Choroid plexus epithelial cell (primary cell): ENCODE results near the gene ACOT11.
A peak's percentile ranks its signal among the peaks of the same experiment; 100 is the strongest.

Experiments used
- DNase-seq: peaks from one replicate; pipeline ENCODE4 v3.0.0-alpha.2; 2010; ENCODE audit warnings: low read depth
- H3K4me3 ChIP-seq: 2 replicates; pipeline ENCODE4 v1.5.1; 2011; ENCODE audit warnings: low read depth, mild to moderate bottlenecking, control low read depth, low read length, moderate library complexity
- CTCF ChIP-seq: conservative IDR thresholded peaks from 2 replicates; pipeline ENCODE4 v1.5.1; 2011; ENCODE audit warnings: low read depth, mild to moderate bottlenecking, control low read depth, inconsistent platforms, low read length, moderate library complexity

The ACOT11 gene

GRCh38 chr1:54540582-54541295, 7.3 kb upstream of the ACOT11 start:
- H3K4me3 ChIP-seq, result no peak overlapping the region
- no peak for TF ChIP-seq CTCF
- DNase-seq, result no peak

- peak overlapping the region; percentile 53 for H3K4me3 ChIP-seq
- TF ChIP-seq CTCF, result peak; percentile 9
- DNase-seq, result peak; percentile 83
Observed at GRCh38 chr1:54542120-54542961, 5.7 kb upstream of the ACOT11 start.

- H3K4me3 ChIP-seq, result peak overlapping the region; percentile 53
- peak; percentile 33 for DNase-seq
- no peak for TF ChIP-seq CTCF
Observed at GRCh38 chr1:54542962-54543539, 5.0 kb upstream of the ACOT11 start.

GRCh38 chr1:54543729-54544496, 4.1 kb upstream of the ACOT11 start:
- TF ChIP-seq CTCF, result no peak

GRCh38 chr1:54545916-54546635, 2.0 kb upstream of the ACOT11 start:
- no peak for TF ChIP-seq CTCF
- H3K4me3 ChIP-seq, result no peak overlapping the region
- no peak for DNase-seq

More at GRCh38 chr1:54543729-54544496, 4.1 kb upstream of the ACOT11 start:
- H3K4me3 ChIP-seq, result no peak overlapping the region
- peak; percentile 78 for DNase-seq
